Kidney glomerular epithelial cell (primary cell): ENCODE results near the gene LHFPL2.
A peak's percentile ranks its signal among the peaks of the same experiment; 100 is the strongest.

Source experiments
- DNase-seq: peaks from one replicate; lab custom pipeline; 2025; lab: John Stamatoyannopoulos, UW

The LHFPL2 gene

GRCh38 chr5:78500871-78501270 is 147.7 kb downstream of the LHFPL2 start:
- DNase-seq: no peak

- DNase-seq: no peak
Measured at GRCh38 chr5:78500028-78500427, 148.5 kb downstream of the LHFPL2 start.

DNA sequence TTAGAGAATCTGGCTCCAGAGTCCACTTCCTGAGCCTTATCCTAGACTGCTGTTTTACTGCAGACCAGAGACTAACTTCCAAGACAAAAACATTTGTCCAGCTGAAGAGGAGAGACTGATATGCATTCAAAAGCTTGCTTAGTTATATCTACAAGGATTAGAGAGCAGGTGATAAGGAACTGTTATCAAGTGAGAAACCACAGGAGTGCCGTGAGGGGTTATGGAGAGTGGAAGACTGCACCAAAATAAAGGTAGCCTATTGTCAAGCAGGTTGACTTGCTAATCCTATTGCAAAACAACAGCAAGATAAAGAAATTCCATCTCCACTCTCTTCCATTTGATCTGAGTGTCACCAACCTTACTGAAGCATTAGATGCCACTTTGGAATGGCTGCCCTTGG is 149.1 kb downstream of the LHFPL2 start:
- DNase-seq: no peak

DNA sequence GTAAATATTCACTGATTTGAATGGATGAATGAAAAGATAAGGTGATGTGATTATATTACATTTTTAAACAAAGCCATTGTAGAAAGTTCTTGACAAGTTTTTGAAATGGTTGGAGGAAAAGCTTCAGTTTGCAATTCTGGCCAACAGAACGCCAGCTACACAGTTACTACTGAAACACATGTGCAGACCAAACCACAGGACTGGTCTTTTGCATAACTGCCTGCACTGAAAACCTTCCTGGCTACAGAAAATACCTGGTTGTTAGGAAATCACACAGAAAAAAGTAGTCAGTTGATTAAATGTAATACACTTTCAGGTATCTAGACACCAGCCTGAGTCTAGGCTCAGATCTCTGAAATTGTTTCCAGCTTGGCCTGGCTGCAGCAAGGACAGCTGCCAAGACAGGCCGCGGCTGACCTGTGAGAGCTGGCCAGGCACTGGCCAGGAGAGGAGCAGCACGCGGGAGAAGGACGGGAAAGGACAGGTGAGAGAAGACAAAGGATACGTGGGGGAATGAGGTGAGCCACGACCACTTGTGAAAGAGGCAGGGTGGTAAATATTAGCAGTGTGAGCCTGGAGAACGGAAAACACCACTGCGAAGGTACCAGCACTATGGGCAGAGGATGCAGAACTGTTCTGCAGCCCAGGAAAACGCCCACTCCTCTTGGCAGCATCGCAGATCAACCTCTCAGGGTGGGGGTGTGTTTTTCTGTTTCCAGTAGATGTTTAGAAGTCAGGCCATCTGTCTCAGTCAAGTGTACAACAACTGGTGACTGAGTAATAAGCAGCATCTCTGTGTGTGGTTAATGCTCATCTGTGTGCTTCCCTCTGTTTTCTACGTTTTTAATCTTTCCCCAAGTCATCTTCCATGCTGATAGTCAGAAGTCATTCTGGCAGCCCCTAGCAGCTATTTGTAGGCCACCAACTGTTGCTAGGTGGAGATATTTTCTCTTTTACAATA is 150.7 kb downstream of the LHFPL2 start:
- no peak for DNase-seq

- DNase-seq: no peak
Measured at GRCh38 chr5:78496373-78496772, 152.2 kb downstream of the LHFPL2 start.

GRCh38 chr5:78495800-78496199 is 152.8 kb downstream of the LHFPL2 start:
- no peak for DNase-seq

GRCh38 chr5:78492650-78493049 is 155.9 kb downstream of the LHFPL2 start:
- DNase-seq: no peak

GRCh38 chr5:78492224-78492623 is 156.3 kb downstream of the LHFPL2 start:
- DNase-seq: no peak

- DNase-seq: peak; percentile 5
Measured at GRCh38 chr5:78490709-78491485, 157.7 kb downstream of the LHFPL2 start.

DNA sequence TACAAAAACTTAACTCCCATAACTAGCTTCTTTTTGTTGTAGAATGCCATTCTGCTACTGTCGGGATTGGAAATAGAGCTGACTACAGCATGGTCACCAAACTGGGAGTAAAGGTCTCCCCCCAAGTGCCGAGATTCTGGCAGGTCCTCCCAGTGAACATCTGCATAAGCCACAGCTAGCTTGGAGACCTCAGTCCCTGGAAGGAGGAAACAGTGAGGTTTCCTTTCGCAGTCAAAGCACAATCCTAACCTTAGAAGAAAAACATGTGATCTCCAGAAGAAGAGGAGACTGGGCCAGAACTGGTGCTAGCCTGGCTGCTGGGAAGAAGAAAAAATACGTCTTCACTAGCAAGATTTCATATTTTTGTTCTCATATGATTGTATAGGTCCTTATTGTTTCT is 160.7 kb downstream of the LHFPL2 start:
- DNase-seq: no peak

DNA sequence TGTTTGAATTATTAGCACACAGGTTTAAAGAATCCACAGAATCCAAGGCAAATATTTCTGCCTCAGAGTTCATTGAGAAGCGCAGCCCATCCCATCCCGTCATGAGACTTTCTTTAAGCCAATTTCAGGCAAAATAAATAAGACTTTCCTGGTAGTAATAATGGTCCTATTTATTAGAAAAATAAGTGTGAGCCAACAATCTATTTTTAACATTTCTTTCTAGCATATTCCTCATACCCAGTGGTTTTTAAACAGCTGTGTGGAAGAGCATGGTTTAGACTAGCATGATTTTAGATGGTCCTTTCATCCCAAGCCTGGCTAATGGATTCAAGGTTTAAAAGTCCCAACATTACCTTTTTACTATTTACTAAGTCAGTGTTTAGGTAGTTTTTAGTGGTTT is 162.4 kb downstream of the LHFPL2 start:
- no peak for DNase-seq

- no peak for DNase-seq
Measured at GRCh38 chr5:78483809-78484521, 164.6 kb downstream of the LHFPL2 start.

GRCh38 chr5:78482948-78483347 is 165.6 kb downstream of the LHFPL2 start:
- DNase-seq: no peak

DNA sequence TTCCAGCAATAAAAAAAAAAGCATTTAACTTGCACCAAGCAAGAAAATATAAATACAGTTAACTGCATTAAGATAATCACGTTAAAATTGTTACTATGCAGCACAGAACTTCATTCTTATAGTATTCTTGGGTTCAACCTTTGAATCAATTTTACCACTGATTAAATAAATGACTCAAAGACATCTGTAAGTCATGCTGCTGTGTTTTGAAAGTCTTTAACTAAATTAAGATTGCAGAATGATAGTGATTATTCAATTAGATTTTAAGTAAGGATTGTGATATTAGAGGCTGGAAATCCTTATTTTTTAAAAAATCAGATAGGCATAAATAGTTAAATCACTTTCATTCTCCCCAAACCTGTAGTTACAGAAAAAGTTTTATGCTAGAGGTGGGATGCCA is 171.8 kb downstream of the LHFPL2 start:
- no peak for DNase-seq

GRCh38 chr5:78475370-78475769 is 173.2 kb downstream of the LHFPL2 start:
- no peak for DNase-seq

DNA sequence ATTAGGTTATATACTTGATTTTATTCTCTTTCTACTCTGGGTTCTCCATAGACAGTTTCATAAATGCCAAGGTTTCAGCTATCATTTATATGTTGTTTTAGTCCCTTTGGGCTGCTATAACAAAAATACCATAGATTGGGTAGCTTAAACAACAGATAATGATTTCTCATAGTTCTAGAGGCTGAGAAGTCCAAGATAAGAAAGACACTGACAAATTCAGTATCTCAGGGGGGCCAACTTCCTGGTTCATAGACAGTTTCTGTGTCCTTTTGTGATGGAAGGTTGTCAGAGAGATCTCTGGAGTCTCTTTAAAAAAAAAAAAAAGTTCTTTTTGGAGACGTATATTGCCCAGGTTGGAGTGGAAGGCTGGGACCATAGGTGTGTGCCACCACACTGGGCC is 174.8 kb downstream of the LHFPL2 start:
- DNase-seq: no peak

- DNase-seq: peak; percentile 1
Measured at GRCh38 chr5:78472469-78473106, 176.0 kb downstream of the LHFPL2 start.

GRCh38 chr5:78471896-78472295 is 176.7 kb downstream of the LHFPL2 start:
- DNase-seq: no peak

DNA sequence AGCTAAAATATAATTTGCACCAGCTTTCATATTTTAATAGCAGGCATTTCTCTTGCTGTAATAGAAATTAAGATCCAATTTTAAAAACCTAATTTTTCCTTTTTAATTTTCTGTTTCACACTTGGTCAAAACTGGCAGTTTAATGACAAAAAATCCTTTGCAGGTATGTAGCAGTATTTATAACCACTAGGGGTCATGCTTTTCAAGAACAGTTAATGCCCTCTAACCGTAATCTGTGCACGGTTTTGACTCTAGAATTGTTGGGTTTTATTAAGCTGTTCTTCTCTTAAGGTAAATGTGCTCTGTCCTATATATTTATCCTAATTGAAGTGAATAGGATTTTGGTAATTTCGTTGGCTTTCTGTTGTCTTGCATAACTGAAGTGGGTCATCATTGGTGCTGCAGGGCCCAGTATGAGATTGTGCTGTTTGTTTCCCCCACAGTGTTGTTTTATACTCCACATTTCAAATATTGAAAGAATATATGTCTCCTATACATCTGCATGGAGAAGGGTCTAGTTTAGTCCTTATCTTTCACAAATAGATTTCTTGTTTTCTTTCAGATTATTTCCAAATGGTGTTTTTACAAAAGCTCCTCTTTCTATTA is 180.7 kb downstream of the LHFPL2 start:
- peak; percentile 17 for DNase-seq

- DNase-seq: no peak
Measured at GRCh38 chr5:78467140-78467539, 181.4 kb downstream of the LHFPL2 start.

DNA sequence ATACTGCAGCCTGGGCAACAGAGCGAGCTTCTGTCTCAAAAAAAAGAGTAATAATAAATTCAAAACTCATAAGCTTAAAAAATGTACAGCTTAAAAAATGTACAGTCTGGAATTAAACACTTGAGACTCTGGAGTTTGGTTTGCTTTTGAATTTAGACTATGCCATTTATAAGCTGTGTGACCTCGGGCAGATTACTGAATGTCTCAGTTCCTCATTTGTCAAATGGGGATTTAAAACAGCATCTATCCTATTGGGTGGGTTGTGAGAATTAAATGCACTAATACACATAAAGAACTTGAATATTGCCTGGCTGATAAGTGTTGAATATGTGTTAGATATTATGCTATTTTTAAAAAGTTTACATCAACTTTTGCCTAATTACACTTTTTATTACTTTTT is 189.7 kb downstream of the LHFPL2 start:
- DNase-seq: no peak
